ENCODE data around the gene HCN1. TPM values are rescaled to one million over a fixed set of nuclear protein-coding genes. Genes with fewer than 3 reads are reported as not detected.
"Not testable (repeated sequence)": the region's sequence is repeated elsewhere in the genome, so short reads cannot be mapped to it uniquely, and the experiment has no call there.

The HCN1 gene
- total and polyA plus RNA-seq, 12 donors: under 0.01 to 2.8 (median 1.3) TPM; not detected in 3

GRCh38 chr5:45601424-45601823 is 94.8 kb downstream of the HCN1 start:
- WGBS, 4 donors: 46 to 59% (median 53%) methylated on average over 3 of the region's 3 CpGs
- TF ChIP-seq CTCF (IDR thresholded peaks at IDR 0.05): no peak
- TF ChIP-seq POLR2A (IDR thresholded peaks at IDR 0.05): no peak
- Histone ChIP-seq H3K9me3 (replicated peaks in 1 of 3) (no peaks in the 10 kb centered on the region), H3K36me3 (replicated peaks in 1 of 2) (no peaks in the 10 kb centered on the region), H3K27me3 (no peaks in the 10 kb centered on the region), H3K4me1 (replicated peaks in 1 of 2) (no peaks in the 10 kb centered on the region), H3K27ac (no peak overlapping the region), H3K4me3 (no peak overlapping the region)
- DNase-seq: no peak
- intact Hi-C loops (cut with DNase I): no loop called here

DNA sequence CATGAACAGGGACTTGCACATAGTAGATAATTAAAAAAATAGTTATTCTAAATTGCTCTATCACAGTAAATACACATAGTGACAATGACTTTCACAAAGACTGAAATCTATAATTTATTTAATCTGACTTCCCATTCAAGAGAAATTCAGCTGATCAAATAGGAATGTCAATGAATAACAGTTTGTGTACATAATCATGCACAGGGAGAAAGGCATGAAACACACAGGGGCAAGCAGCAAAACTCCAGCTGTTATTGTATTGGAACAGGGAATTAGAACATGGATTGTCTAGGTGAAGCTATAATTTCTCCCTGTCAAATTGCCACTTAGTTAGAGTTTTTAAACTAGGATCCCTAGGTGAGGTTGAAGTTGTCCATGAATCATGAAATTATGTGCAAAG is 99.9 kb downstream of the HCN1 start:
- H3K36me3 ChIP-seq (replicated peaks in 1 of 2): no peaks in the 10 kb centered on the region
- TF ChIP-seq CTCF (IDR thresholded peaks at IDR 0.05) (no peak), POLR2A (IDR thresholded peaks at IDR 0.05) (no peak)
- intact Hi-C loops (cut with DNase I): no loop called here
- H3K4me3 ChIP-seq: no peak overlapping the region
- H3K9me3 ChIP-seq (replicated peaks in 1 of 3): no peaks in the 10 kb centered on the region
- no peak for DNase-seq
- H3K27me3 ChIP-seq: no peaks in the 10 kb centered on the region
- H3K27ac ChIP-seq: no peak overlapping the region
- no peaks in the 10 kb centered on the region for H3K4me1 ChIP-seq (replicated peaks in 1 of 2)

GRCh38 chr5:45586001-45586400 is 110.2 kb downstream of the HCN1 start:
- H3K4me1 ChIP-seq (replicated peaks in 1 of 2); intact Hi-C loops (cut with DNase I); H3K4me3 ChIP-seq; H3K27ac ChIP-seq; H3K9me3 ChIP-seq (replicated peaks in 1 of 3); DNase-seq; H3K36me3 ChIP-seq (replicated peaks in 1 of 2); H3K27me3 ChIP-seq: not testable (repeated sequence)
- WGBS, 4 donors: 70 to 81% (median 76%) methylated on average over 8 of the region's 8 CpGs

- no peak for TF ChIP-seq CTCF (IDR thresholded peaks at IDR 0.05)
- no peak for TF ChIP-seq POLR2A (IDR thresholded peaks at IDR 0.05)
- no peaks in the 10 kb centered on the region for H3K36me3 ChIP-seq (replicated peaks in 1 of 2)
- H3K27me3 ChIP-seq: no peaks in the 10 kb centered on the region
- DNase-seq: no peak
- no peaks in the 10 kb centered on the region for H3K4me1 ChIP-seq (replicated peaks in 1 of 2)
- no peak overlapping the region for H3K4me3 ChIP-seq
- H3K9me3 ChIP-seq (replicated peaks in 1 of 3): no peaks in the 10 kb centered on the region
- intact Hi-C loops (cut with DNase I): no loop called here
- no peak overlapping the region for H3K27ac ChIP-seq
- 64 to 77% (median 68%) methylated on average over 2 of the region's 2 CpGs for WGBS, 4 donors
Observed at GRCh38 chr5:45578270-45578669, 117.9 kb downstream of the HCN1 start.

DNA sequence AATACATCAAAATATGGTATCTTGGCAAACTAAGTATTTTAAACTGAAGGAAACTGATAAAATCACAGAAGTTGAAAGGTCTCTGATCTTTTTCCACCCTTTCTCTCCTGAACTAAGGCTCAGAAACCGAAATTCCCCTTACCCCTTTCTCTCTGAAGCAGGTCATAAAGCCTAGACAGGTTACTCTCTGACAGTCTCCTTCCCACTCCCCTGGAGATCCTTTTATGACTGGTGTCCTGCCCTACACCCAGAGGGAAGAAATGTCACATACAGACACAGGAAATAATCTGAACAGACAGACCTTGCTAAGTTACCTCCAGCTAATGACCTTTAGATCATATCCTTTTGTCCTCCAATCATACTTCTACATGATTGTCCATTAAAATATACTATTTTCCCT is 127.4 kb downstream of the HCN1 start:
- 0 to 26% (median 9%) methylated on average over 1 of the region's 1 CpG for WGBS, 4 donors
- intact Hi-C loops (cut with DNase I): no loop called here

More for the DNA sequence above, 127.4 kb downstream of the HCN1 start:
- no peak overlapping the region for H3K4me3 ChIP-seq
- H3K4me1 ChIP-seq (replicated peaks in 1 of 2): no peaks in the 10 kb centered on the region
- no peak for DNase-seq
- H3K9me3 ChIP-seq (replicated peaks in 1 of 3): no peaks in the 10 kb centered on the region
- H3K27me3 ChIP-seq: no peaks in the 10 kb centered on the region
- H3K27ac ChIP-seq: no peak overlapping the region
- no peaks in the 10 kb centered on the region for H3K36me3 ChIP-seq (replicated peaks in 1 of 2)
- no peak for TF ChIP-seq POLR2A (IDR thresholded peaks at IDR 0.05)
- TF ChIP-seq CTCF (IDR thresholded peaks at IDR 0.05): no peak
